GM19468 (cell line): Measurements from ENCODE around the gene PAIP1.
"Not testable (repeated sequence)": the region's sequence is repeated elsewhere in the genome, so short reads cannot be mapped to it uniquely, and the experiment has no call there.

Source experiments
- ATAC-seq: cut with Tn5 transposase; IDR thresholded peaks from one replicate; pipeline ENCODE4 v1.9.1; 2021; ENCODE audit warnings: mild to moderate bottlenecking, moderate library complexity, moderate number of reproducible peaks; ENCODE audit not compliant: unreplicated experiment; ENCODE audit errors: extremely low read depth

Gene PAIP1, protein sequence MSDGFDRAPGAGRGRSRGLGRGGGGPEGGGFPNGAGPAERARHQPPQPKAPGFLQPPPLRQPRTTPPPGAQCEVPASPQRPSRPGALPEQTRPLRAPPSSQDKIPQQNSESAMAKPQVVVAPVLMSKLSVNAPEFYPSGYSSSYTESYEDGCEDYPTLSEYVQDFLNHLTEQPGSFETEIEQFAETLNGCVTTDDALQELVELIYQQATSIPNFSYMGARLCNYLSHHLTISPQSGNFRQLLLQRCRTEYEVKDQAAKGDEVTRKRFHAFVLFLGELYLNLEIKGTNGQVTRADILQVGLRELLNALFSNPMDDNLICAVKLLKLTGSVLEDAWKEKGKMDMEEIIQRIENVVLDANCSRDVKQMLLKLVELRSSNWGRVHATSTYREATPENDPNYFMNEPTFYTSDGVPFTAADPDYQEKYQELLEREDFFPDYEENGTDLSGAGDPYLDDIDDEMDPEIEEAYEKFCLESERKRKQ

GRCh38 chr5:43556857-43557542, at the start of gene PAIP1:
PAIP1 (minus strand) TSS chr5:43557077; CDS start chr5:43556846, 231 bp downstream.
- peak; percentile 92 for ATAC-seq

DNA sequence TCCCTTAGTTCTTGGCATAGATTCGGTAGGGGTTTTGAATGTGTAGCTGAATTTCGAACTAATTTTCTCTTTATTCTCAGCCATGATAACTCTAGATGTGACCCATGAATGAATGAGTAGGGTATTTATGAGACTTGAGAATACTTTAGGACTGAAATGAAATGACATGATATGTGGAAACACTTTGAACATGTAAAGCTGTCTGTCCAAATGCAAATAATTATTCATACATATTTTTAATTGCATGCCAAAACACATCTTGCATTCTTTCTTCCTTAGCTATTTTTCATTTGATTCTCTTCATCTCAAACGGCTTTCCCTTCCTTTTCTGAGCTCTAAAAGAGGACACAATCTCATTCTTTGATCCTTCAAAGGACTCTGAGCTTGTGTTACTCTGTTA, 49.5 kb upstream of the PAIP1 start:
- ATAC-seq: no peak

GRCh38 chr5:43604699-43605098, 47.8 kb upstream of the PAIP1 start:
- no peak for ATAC-seq

- ATAC-seq: peak; percentile 57
Observed at GRCh38 chr5:43603344-43604217, 46.7 kb upstream of the PAIP1 start.

DNA sequence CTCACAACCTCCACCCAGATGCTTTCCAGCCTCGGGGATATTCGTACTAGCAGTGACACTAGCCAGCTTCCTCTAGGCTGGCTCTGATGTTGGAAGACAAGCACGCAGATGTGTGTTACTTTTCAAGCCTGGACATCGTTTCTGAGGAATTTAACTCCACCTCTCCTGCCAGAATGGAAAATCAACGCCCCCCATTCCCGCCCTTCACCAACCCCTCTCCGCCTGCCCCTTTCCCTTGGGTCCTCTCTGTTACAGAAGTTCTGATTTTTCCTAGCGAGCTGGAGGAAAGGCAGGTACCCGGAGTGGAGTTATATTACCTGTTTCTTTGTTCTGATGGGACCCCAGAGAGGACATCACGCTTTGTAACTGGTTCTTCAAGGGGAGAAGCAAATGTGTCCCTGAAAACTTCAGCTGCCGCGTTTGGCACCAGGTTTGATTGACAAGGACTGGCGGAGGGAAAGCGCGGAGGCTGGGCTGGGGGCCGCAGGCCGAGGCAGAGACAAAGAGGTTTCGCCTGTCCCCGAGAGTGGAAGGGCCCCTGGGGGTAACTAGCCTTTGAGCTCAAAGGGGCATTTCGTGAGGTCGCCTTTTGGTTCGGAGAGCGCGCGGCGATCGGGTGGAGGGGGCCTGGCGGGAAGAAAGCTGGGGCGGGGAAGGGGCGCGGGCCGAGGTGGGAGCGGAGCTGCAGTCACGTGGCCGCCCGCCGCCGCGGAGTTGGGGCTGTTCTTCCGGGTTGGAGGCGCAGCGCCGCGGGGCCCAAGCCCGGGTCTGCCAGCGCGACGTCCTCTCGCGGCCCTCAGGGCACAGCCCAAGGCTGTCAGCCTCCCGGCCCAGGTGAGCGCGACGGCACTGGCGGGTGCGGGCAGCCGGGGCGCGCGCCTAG, 45.8 kb upstream of the PAIP1 start, which contains the start of gene NNT:
TSS of gene NNT (plus strand) at position 720 of the 883 bp plus-strand sequence. CDS start 6,016 bp downstream, outside the sequence.
- peak; percentile 66 for ATAC-seq

DNA sequence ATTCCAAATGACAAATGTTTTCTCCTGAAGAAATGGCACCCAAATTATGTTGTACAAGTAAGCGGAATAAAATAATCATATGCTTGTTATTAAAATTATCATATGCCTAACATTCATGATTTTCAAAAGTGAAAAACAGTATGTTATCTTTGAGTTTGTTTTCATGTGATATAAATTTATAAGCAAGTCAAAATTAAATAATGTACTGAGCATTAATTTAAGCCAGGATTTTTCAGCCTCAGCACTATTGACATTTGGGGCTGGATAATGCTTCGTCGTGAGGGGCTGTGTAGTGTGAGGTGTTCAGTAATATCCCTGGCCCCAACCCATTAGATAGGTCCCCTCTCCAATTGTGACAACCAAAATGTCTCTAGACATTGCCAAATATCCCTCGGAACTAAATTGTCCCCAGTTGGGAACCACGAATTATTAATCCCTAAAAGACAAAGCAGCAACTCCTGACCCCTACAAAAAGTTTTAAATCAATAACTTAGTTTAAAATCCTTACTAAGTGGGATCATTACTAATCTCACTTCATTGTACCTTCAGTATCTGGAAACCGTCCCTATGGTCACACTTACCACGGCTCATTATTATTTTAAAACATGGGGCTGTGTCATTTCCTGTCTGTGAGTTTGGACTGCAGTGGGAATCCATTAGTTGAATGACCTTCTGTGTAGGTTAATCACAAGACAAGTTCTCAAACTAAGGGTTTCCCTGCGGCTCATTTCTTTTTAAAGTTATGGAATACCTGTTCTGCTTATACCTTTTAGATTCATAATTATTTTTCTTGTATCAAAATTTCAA, 44.8 kb upstream of the PAIP1 start:
- ATAC-seq: no peak

DNA sequence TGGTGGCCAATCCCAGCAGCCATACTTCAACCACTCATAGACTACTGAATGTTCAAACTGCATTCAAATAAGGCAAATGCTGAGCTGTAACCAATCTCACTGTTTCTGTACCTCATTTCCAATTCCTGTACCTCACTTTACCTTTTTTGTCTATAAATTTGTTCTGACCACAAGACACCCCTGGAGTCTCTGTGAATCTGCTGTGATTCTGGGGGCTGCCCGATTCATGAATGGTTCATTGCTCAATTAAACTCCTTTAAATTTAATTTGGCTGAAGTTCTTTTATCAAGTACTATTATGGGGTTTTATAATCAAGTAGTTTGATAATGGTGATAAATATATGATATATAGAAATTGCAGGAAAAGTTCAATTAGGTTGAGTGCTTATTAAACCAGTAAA, 42.0 kb upstream of the PAIP1 start:
- not testable (repeated sequence) for ATAC-seq

DNA sequence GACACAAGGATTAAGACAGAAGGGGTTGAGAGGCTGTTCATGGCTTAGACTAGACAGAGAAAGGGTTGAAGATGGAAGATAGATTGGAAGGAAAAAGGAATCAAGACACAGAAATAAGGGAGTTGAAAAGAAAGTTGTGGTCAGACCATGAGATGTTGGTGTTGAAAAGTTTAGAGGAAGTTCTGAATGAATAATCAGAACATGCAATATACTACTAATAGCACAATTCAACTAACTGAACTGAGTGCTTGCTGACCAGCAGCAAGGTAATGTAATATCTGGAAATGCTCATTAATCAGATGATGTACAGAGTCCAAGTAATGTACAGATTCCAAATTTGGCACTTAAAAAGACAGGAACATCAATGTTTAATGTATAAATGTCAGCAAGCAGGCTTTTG, 35.5 kb upstream of the PAIP1 start:
- ATAC-seq: no peak

DNA sequence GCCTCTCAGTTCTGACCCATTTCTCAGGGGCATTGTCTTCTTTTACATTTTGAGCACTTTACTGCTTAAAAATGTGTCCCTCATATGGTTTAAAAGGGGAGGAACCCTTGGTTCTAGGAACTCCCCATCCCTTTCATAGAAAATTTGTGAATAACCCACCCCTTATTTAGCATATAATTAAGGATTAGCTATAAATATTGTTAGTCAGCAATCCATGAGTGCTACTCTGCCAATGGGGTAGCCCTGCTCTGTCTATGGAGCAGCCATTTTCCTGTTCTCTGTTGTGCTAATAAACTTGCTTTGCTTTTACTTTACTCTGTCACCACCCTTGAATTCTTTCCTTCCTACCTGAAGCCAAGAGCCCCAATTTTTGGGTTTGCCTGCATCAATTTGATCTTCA, 33.8 kb upstream of the PAIP1 start:
- no peak for ATAC-seq

DNA sequence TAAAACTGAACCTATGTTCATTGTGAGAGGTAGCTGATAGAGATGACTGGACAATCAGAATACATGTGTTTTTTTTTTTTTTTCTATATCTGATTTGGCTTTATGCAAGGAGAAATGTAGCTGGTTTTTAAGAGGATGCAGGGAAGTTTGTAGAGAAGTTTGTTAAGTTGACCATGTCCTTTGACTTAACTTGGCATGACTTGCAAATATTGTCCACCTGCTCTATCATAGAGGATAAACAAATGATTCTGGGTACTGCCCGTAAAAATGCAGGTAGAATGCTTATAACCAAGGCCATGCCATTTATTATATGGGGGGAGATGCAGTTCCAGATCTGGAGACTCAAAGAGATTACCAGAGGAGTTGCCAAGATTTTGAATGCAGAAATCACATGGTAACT, 32.4 kb upstream of the PAIP1 start:
- no peak for ATAC-seq

GRCh38 chr5:43588842-43589241, 32.0 kb upstream of the PAIP1 start:
- ATAC-seq: no peak

- ATAC-seq: no peak
Observed at GRCh38 chr5:43584166-43584699, 27.4 kb upstream of the PAIP1 start.

DNA sequence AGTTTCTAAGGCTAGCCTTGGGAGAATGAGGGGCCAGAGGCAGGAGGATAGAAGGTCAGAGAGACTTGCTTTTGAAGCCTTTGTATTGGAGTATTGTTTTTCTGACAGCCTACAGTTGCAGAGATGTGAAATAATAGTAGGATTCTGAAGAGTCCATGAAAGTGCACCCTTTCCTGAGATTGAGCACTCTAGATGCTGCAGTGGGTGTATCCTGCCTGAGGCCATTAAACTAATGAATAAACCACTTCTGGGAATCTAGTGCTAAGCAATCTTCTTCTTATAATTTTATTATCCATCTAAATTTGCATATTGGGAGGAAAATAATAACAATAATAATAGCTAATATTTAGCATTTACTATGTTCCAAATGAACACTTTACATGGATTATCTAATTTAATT, 26.8 kb upstream of the PAIP1 start:
- no peak for ATAC-seq

GRCh38 chr5:43582082-43583005, 25.5 kb upstream of the PAIP1 start:
- no peak for ATAC-seq

DNA sequence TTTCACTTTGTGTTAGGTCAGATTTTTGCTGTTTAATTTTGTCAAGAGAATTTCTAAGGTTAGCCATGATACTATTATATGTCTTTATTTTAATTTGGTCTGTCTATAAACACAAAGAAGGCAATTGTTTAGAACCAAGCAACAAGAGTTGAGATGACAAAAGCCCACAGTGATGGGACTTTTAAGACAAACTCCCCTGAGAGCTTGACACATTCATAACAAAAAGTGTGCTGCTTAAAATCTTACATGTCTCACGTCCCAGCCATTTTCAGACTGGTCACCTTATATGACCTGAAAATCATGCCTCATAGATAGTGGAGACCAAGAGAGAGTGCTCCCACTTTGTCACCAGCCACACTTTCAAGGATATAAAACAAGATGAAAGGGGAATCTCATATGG, 24.5 kb upstream of the PAIP1 start:
- no peak for ATAC-seq

- not testable (repeated sequence) for ATAC-seq
Observed at GRCh38 chr5:43580402-43581210, 23.7 kb upstream of the PAIP1 start.

- ATAC-seq: no peak
Observed at GRCh38 chr5:43573058-43573457, 16.2 kb upstream of the PAIP1 start.
